ENCODE results near the gene MYO5A. TPM values are rescaled to one million over a fixed set of nuclear protein-coding genes. Genes with fewer than 3 reads are reported as not detected.

Gene MYO5A
- total and polyA plus RNA-seq, 10 of the 15 experiments (the other 5 are each of a cell fraction or from before 2014, with no cell fraction given), result 4.2 to 42.9 (median 31.1) TPM

DNA sequence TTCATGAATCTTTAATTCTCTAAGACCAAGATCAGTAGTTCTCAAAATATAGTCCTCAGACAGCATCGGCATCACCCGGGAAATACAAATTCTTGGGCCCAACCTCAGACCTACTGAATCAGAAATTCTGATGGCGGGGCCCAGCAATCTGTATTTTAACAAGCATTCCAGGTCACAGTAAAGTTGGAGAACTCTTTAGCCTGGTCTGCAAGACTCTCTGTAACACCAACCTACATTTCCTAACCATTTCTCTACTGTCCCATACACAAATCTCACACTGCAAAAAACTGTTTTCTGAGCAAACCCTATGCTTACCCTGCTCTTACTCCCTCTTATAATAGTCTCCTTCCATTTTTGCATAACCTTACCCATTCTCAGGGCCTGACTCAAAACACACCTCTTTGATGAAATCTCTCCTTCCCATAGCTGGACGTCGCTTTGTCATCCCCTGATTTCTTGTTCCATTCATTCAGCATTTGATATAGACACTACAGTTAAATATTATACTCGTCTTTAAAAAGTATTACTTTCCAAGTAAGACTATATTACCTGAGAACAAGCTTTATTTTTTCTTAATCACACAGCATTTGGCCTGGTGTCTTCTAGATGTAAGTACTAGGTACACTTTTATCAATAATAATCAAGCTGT, 149.8 kb downstream of the MYO5A start (continued):
- TF ChIP-seq ATF7 (IDR thresholded peaks at IDR 0.05; ENCODE audit: low read depth) (peak; percentile 42), CHD2 (IDR thresholded peaks at IDR 0.05; ENCODE audit: borderline replicate concordance, low read depth, low read length) (0 out of 2 replicates have a peak, but pooled peaks have one; percentile 4), SMC3 (IDR thresholded peaks at IDR 0.05; ENCODE audit: borderline replicate concordance, low read length) (no peak; the same call in 1 of the 2 replicates), MYB (IDR thresholded peaks at IDR 0.05; ENCODE audit: borderline replicate concordance, low read depth, low read length) (no peak), ZNF24 (IDR thresholded peaks at IDR 0.05) (0 out of 2 replicates have a peak, but pooled peaks have one; percentile 33), HDGF (IDR thresholded peaks at IDR 0.05) (no peak), RAD21 (IDR thresholded peaks at IDR 0.05; ENCODE audit: insufficient read depth, low read depth, low read length) (0 out of 2 replicates have a peak, but pooled peaks have one; percentile 3), JUND (IDR thresholded peaks at IDR 0.05; ENCODE audit: low read depth, low read length) (peak; percentile 62), BHLHE40 (IDR thresholded peaks at IDR 0.05; ENCODE audit: borderline replicate concordance in 1 of 2, low read depth in 2 of 2, low read length in 1 of 2) (0 out of 4 replicates have a peak, but pooled peaks of 1 of the 2 experiments have one; percentile 8), MXI1 (IDR thresholded peaks at IDR 0.05; ENCODE audit: low read depth, low read length) (0 out of 2 replicates have a peak, but pooled peaks have one; percentile 25), KDM1A (IDR thresholded peaks at IDR 0.05; ENCODE audit: borderline replicate concordance) (no peak), POU2F2 (IDR thresholded peaks at IDR 0.05; ENCODE audit: borderline replicate concordance, low read depth, low read length) (peak; percentile 94), CHD4 (IDR thresholded peaks at IDR 0.05) (no peak), IRF4 (IDR thresholded peaks at IDR 0.05; ENCODE audit: low read depth, low read length) (peak; percentile 81), CHD1 (IDR thresholded peaks at IDR 0.05; ENCODE audit: low read depth, low read length) (peak; percentile 59; the same call in 1 of the 2 replicates), CREB1 (IDR thresholded peaks at IDR 0.05; ENCODE audit: low read depth) (no peak), ETV6 (conservative IDR thresholded peaks at IDR 0.05 in 1 of 2, IDR thresholded peaks at IDR 0.05 in 1 of 2; ENCODE audit: borderline replicate concordance in 1 of 2, low read depth in 1 of 2) (peak in 1 of 2 experiments; percentile 23; a peak in 1 of 4 replicates), ZNF622 (IDR thresholded peaks at IDR 0.05) (no peak), EZH2 (IDR thresholded peaks at IDR 0.05; ENCODE audit: borderline replicate concordance, control insufficient read depth, low read depth, low read length) (no peak), RELA (IDR thresholded peaks at IDR 0.05; ENCODE audit: borderline replicate concordance, partially characterized antibody) (no peak), TBL1XR1 (IDR thresholded peaks at IDR 0.05; ENCODE audit: low read depth, low read length) (0 out of 2 replicates have a peak, but pooled peaks have one; percentile 44), MTA2 (IDR thresholded peaks at IDR 0.05; ENCODE audit: low read depth) (peak; percentile 15; the same call in 1 of the 2 replicates), JUNB (IDR thresholded peaks at IDR 0.05) (peak; percentile 88), STAT3 (IDR thresholded peaks at IDR 0.05; ENCODE audit: low read depth, low read length) (no peak), SRF (IDR thresholded peaks at IDR 0.05; ENCODE audit: low read depth in 2 of 2, low read length in 2 of 2) (0 out of 4 replicates have a peak, but pooled peaks of 1 of the 2 experiments have one; percentile 35)
- TF ChIP-seq, protein P1, sequence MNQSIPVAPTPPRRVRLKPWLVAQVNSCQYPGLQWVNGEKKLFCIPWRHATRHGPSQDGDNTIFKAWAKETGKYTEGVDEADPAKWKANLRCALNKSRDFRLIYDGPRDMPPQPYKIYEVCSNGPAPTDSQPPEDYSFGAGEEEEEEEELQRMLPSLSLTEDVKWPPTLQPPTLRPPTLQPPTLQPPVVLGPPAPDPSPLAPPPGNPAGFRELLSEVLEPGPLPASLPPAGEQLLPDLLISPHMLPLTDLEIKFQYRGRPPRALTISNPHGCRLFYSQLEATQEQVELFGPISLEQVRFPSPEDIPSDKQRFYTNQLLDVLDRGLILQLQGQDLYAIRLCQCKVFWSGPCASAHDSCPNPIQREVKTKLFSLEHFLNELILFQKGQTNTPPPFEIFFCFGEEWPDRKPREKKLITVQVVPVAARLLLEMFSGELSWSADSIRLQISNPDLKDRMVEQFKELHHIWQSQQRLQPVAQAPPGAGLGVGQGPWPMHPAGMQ (IDR thresholded peaks at IDR 0.05; ENCODE audit: borderline replicate concordance), result no peak
- TF ChIP-seq, protein P2, sequence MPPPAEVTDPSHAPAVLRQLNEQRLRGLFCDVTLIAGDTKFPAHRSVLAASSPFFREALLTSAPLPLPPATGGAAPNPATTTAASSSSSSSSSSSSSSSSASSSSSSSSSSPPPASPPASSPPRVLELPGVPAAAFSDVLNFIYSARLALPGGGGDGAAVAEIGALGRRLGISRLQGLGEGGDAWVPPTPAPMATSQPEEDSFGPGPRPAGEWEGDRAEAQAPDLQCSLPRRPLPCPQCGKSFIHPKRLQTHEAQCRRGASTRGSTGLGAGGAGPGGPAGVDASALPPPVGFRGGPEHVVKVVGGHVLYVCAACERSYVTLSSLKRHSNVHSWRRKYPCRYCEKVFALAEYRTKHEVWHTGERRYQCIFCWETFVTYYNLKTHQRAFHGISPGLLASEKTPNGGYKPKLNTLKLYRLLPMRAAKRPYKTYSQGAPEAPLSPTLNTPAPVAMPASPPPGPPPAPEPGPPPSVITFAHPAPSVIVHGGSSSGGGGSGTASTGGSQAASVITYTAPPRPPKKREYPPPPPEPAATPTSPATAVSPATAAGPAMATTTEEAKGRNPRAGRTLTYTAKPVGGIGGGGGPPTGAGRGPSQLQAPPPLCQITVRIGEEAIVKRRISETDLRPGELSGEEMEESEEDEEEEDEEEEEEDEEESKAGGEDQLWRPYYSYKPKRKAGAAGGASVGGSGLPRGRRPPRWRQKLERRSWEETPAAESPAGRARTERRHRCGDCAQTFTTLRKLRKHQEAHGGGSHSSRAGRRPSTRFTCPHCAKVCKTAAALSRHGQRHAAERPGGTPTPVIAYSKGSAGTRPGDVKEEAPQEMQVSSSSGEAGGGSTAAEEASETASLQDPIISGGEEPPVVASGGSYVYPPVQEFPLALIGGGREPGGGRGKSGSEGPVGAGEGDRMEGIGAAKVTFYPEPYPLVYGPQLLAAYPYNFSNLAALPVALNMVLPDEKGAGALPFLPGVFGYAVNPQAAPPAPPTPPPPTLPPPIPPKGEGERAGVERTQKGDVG (CRISPR knock-in tag; IDR thresholded peaks at IDR 0.05), result no peak
